ENCODE measurements around the gene CDHR5. TPM values are rescaled to one million over a fixed set of nuclear protein-coding genes. Genes with fewer than 3 reads are reported as not detected.

CDHR5 gene
- total RNA-seq, 1 donor from 2014 or later = not detected

- no peak for DNase-seq (ENCODE audit: low read depth in 2 of 2)
Measured at GRCh38 chr11:611001-611996, 13.5 kb downstream of the CDHR5 start.

GRCh38 chr11:610146-610801, 14.5 kb downstream of the CDHR5 start:
- no peak for DNase-seq (ENCODE audit: low read depth in 2 of 2)

GRCh38 chr11:609341-609811, 15.4 kb downstream of the CDHR5 start:
- no peak for DNase-seq (ENCODE audit: low read depth in 2 of 2)

- peak; percentile 24 to 33 for DNase-seq (ENCODE audit: low read depth in 2 of 2)
Measured at GRCh38 chr11:608791-609251, 15.9 kb downstream of the CDHR5 start.

- DNase-seq (ENCODE audit: low read depth in 2 of 2) = no peak
Measured at GRCh38 chr11:607971-608659, 16.6 kb downstream of the CDHR5 start.

- DNase-seq (ENCODE audit: low read depth in 2 of 2) = no peak
Measured at GRCh38 chr11:607020-607780, 17.6 kb downstream of the CDHR5 start.

GRCh38 chr11:606245-606644, 18.5 kb downstream of the CDHR5 start:
- DNase-seq (ENCODE audit: low read depth in 2 of 2) = no peak

- DNase-seq (ENCODE audit: low read depth in 2 of 2) = no peak
Measured at GRCh38 chr11:605286-606129, 19.2 kb downstream of the CDHR5 start.

GRCh38 chr11:603154-603553, 21.6 kb downstream of the CDHR5 start:
- DNase-seq (ENCODE audit: low read depth in 2 of 2) = no peak

GRCh38 chr11:601573-602245, 23.0 kb downstream of the CDHR5 start:
- no peak for DNase-seq (ENCODE audit: low read depth in 2 of 2)

- DNase-seq (ENCODE audit: low read depth in 2 of 2) = no peak
Measured at GRCh38 chr11:598005-598680, 26.6 kb downstream of the CDHR5 start.

- no peak for DNase-seq (ENCODE audit: low read depth in 2 of 2)
Measured at GRCh38 chr11:597166-597725, 27.5 kb downstream of the CDHR5 start.

GRCh38 chr11:596374-596773, 28.4 kb downstream of the CDHR5 start:
- no peak for DNase-seq (ENCODE audit: low read depth in 2 of 2)

GRCh38 chr11:595400-595799, 29.4 kb downstream of the CDHR5 start:
- no peak for DNase-seq (ENCODE audit: low read depth in 2 of 2)

GRCh38 chr11:593347-593746, 31.4 kb downstream of the CDHR5 start:
- no peak for DNase-seq (ENCODE audit: low read depth in 2 of 2)

- DNase-seq (ENCODE audit: low read depth in 2 of 2) = no peak
Measured at GRCh38 chr11:592918-593317, 31.8 kb downstream of the CDHR5 start.

- no peak for DNase-seq (ENCODE audit: low read depth in 2 of 2)
Measured at GRCh38 chr11:592501-592900, 32.3 kb downstream of the CDHR5 start.

- DNase-seq (ENCODE audit: low read depth in 2 of 2) = no peak
Measured at GRCh38 chr11:590997-591396, 33.8 kb downstream of the CDHR5 start.

- DNase-seq (ENCODE audit: low read depth in 2 of 2) = no peak
Measured at GRCh38 chr11:589798-590197, 35.0 kb downstream of the CDHR5 start.
